ENCODE results near the gene FKBP11.

- TF ChIP-seq CTCF (conservative IDR thresholded peaks at IDR 0.05; ENCODE audit: low read depth in 2 of 2) (no peak), POLR2AphosphoS5 (IDR thresholded peaks at IDR 0.05; ENCODE audit: low read depth) (no peak), REST (IDR thresholded peaks at IDR 0.05; ENCODE audit: unreplicated experiment) (no peak)
Observed at GRCh38 chr12:48946943-48947342, 21.7 kb upstream of the FKBP11 start.

All from GM23338 (cell line).